H1 (cell line): ENCODE results near the gene IKZF2. TPM values are rescaled to one million over a fixed set of nuclear protein-coding genes. Genes with fewer than 3 reads are reported as not detected.

Source experiments
- CTCF ChIA-PET: fragments of 300-600 bp; sonication (Branson Sonifier 250); formaldehyde crosslinking; loops from one replicate; lab custom pipeline; 2021; ENCODE audit not compliant: partially characterized antibody; lab: Charles Lee
- POLR2A ChIA-PET: fragments of 300-600 bp; sonication (Branson Sonifier 250); formaldehyde crosslinking; loops from one replicate; lab custom pipeline; 2021; ENCODE audit warnings: inconsistent platforms; ENCODE audit not compliant: partially characterized antibody; lab: Charles Lee
- DNase-seq, 2 experiments: peaks; one replicate each; pipeline versions ENCODE4 v3.0.0 to v3.0.0-alpha.2; 2010 to 2022; ENCODE audit warnings: low spot score in 2 of 2, low read depth in 1 of 2, mixed read lengths in 1 of 2
- FAIRE-seq: peaks from 2 replicates; lab custom pipeline; 2011; peaks lifted over from hg19 to GRCh38; lab: Jason Lieb, UNC
- H2AFZ ChIP-seq: 2 replicates; pipeline ENCODE4 v1.8.1; 2012; ENCODE audit warnings: low read length, inconsistent platforms
- H2AK5ac ChIP-seq: 2 replicates; pipeline ENCODE4 v1.6.1; 2013; ENCODE audit warnings: low read depth, low read length
- H2BK120ac ChIP-seq: replicated peaks from 2 replicates; pipeline ENCODE3; 2013; ENCODE audit warnings: low read depth, low read length, inconsistent platforms
- H2BK12ac ChIP-seq: 2 replicates; pipeline ENCODE4 v1.6.1; 2013; ENCODE audit warnings: low read depth, low read length
- H2BK15ac ChIP-seq: 2 replicates; pipeline ENCODE4 v1.6.1; 2013; ENCODE audit warnings: low read length
- H2BK20ac ChIP-seq: 2 replicates; pipeline ENCODE4 v1.6.1; 2013; ENCODE audit warnings: low read length
- H2BK5ac ChIP-seq: 2 replicates; pipeline ENCODE4 v1.6.1; 2013; ENCODE audit warnings: low read depth, low read length
- H3K14ac ChIP-seq: 2 replicates; pipeline ENCODE4 v1.6.1; 2013; ENCODE audit warnings: inconsistent platforms; ENCODE audit not compliant: insufficient read length
- H3K18ac ChIP-seq: 2 replicates; pipeline ENCODE4 v1.6.1; 2013; ENCODE audit warnings: low read length; ENCODE audit errors: extremely low read depth
- H3K23ac ChIP-seq: 2 replicates; pipeline ENCODE4 v1.6.1; 2013; ENCODE audit warnings: inconsistent platforms; ENCODE audit not compliant: insufficient read length
- H3K23me2 ChIP-seq: 2 replicates; pipeline ENCODE4 v1.6.1; 2013; ENCODE audit warnings: low read depth, low read length
- H3K27ac ChIP-seq: 2 replicates; pipeline ENCODE4 v1.6.1; 2011; ENCODE audit warnings: low read depth, low read length, inconsistent platforms
- H3K27me3 ChIP-seq, 4 experiments: replicated peaks in 1 of 4; 1 replicate in 1 of 4; 2 replicates in 3 of 4; pipeline versions ENCODE4 v1.6.1 to v1.8.1; 2011 to 2013; ENCODE audit warnings: low read length in 3 of 4, mild to moderate bottlenecking in 3 of 4, inconsistent platforms in 2 of 4, mixed read lengths in 2 of 4, moderate library complexity in 1 of 4; ENCODE audit not compliant: control insufficient read depth in 3 of 4, insufficient read depth in 3 of 4; ENCODE audit errors: extremely low read depth in 1 of 4
- H3K36me3 ChIP-seq, 4 experiments: 2 replicates each; pipeline versions ENCODE4 v1.6.1 to v1.8.1; 2011 to 2013; ENCODE audit warnings: mild to moderate bottlenecking in 4 of 4, low read length in 3 of 4, moderate library complexity in 2 of 4, control low read depth in 1 of 4, inconsistent platforms in 1 of 4; ENCODE audit not compliant: insufficient read depth in 4 of 4, control insufficient read depth in 2 of 4
- H3K4ac ChIP-seq: replicated peaks from 2 replicates; pipeline ENCODE3; 2013; ENCODE audit warnings: low read length, low read depth, mixed read lengths, inconsistent platforms; ENCODE audit not compliant: insufficient read length
- H3K4me1 ChIP-seq, 4 experiments: replicated peaks in 1 of 4; 1 replicate in 1 of 4; 2 replicates in 3 of 4; pipeline versions ENCODE4 v1.6.1 to v1.8.1; 2011 to 2013; ENCODE audit warnings: low read length in 3 of 4, inconsistent platforms in 2 of 4, mixed read lengths in 1 of 4; ENCODE audit not compliant: insufficient read depth in 4 of 4, control insufficient read depth in 3 of 4
- H3K4me2 ChIP-seq, 2 experiments: 2 replicates each; pipeline versions ENCODE4 v1.6.1 to v1.8.1; 2011 to 2013; ENCODE audit warnings: low read depth in 2 of 2, low read length in 2 of 2, control low read depth in 1 of 2, inconsistent platforms in 1 of 2, mild to moderate bottlenecking in 1 of 2; ENCODE audit not compliant: insufficient read depth in 1 of 2
- H3K4me3 ChIP-seq, 4 experiments: fragments of 200-600, 300-600 bp in 1 of 4; sonication (generic), shearing (Covaris generic), sonication (Bioruptor Twin) in 1 of 4; 2 replicates each; pipeline versions ENCODE4 v1.5.1 to v1.8.1; 2011 to 2016; ENCODE audit warnings: low read length in 4 of 4, low read depth in 3 of 4, control low read depth in 2 of 4, inconsistent platforms in 2 of 4, mild to moderate bottlenecking in 2 of 4, mixed read lengths in 1 of 4, moderate library complexity in 1 of 4; ENCODE audit not compliant: insufficient read depth in 2 of 4; ENCODE audit errors: extremely low read depth in 1 of 4
- H3K56ac ChIP-seq: replicated peaks from 2 replicates; pipeline ENCODE3; 2013; ENCODE audit warnings: low read depth, mild to moderate bottlenecking, mixed read lengths, low read length, inconsistent platforms; ENCODE audit not compliant: insufficient read length
- H3K79me1 ChIP-seq: 2 replicates; pipeline ENCODE4 v1.6.1; 2013; ENCODE audit warnings: low read depth, low read length, control low read depth
- H3K79me2 ChIP-seq, 2 experiments: 2 replicates each; pipeline versions ENCODE4 v1.6.1 to v1.8.1; 2012 to 2013; ENCODE audit warnings: low read length in 2 of 2, mild to moderate bottlenecking in 2 of 2, inconsistent platforms in 1 of 2; ENCODE audit not compliant: insufficient read depth in 2 of 2, control insufficient read depth in 1 of 2
- H3K9ac ChIP-seq, 4 experiments: replicated peaks in 1 of 4; 1 replicate in 1 of 4; 2 replicates in 3 of 4; pipeline versions ENCODE4 v1.6.1 to v1.8.1; 2011 to 2013; ENCODE audit warnings: low read depth in 3 of 4, low read length in 3 of 4, control low read depth in 2 of 4, mild to moderate bottlenecking in 2 of 4, moderate library complexity in 2 of 4, inconsistent platforms in 1 of 4; ENCODE audit errors: extremely low read depth in 1 of 4
- H3K9me3 ChIP-seq, 2 experiments: 2 replicates each; pipeline versions ENCODE4 v1.6.1 to v1.8.1; 2012 to 2013; ENCODE audit warnings: mild to moderate bottlenecking in 2 of 2, moderate library complexity in 2 of 2, control low read depth in 1 of 2, inconsistent platforms in 1 of 2, low read depth in 1 of 2, low read length in 1 of 2, mixed read lengths in 1 of 2; ENCODE audit not compliant: insufficient read depth in 2 of 2
- H4K20me1 ChIP-seq, 2 experiments: replicated peaks in 1 of 2; 2 replicates each; pipeline versions ENCODE3 to v1.8.1; 2011 to 2013; ENCODE audit warnings: inconsistent platforms in 2 of 2, low read length in 2 of 2, mild to moderate bottlenecking in 1 of 2; ENCODE audit not compliant: insufficient read depth in 2 of 2, control insufficient read depth in 1 of 2
- H4K5ac ChIP-seq: 2 replicates; pipeline ENCODE4 v1.6.1; 2013; ENCODE audit warnings: low read length, low read depth, mixed read lengths, inconsistent platforms; ENCODE audit not compliant: insufficient read length
- H4K8ac ChIP-seq: 2 replicates; pipeline ENCODE4 v1.8.0; 2013; ENCODE audit warnings: mild to moderate bottlenecking, moderate library complexity, low read length, inconsistent platforms; ENCODE audit not compliant: insufficient read depth; ENCODE audit errors: extremely low read depth
- H4K91ac ChIP-seq: replicated peaks from 2 replicates; pipeline ENCODE3; 2013; ENCODE audit warnings: low read length, mixed read lengths, inconsistent platforms; ENCODE audit not compliant: insufficient read length
- POLR2A ChIP-seq, 2 experiments: IDR thresholded peaks; 1 replicate in 1 of 2; 2 replicates in 1 of 2; pipeline ENCODE4 v1.6.1; 2011; ENCODE audit warnings: low read depth in 2 of 2, low read length in 2 of 2, mild to moderate bottlenecking in 2 of 2; ENCODE audit errors: control extremely low read depth in 1 of 2
- TEAD4 ChIP-seq: IDR thresholded peaks from 2 replicates; pipeline ENCODE4 v1.6.1; 2012; ENCODE audit warnings: low read depth, low read length, inconsistent platforms, mixed read lengths
- WGBS, 2 experiments: shearing (Covaris generic) in 1 of 2; methylation state at CpG; one replicate each; pipeline versions ENCODE4 v1.1.6 to v1.1.7; 2013 to 2015; ENCODE audit warnings: low lambda C conversion rate in 2 of 2, mixed read lengths in 2 of 2, inconsistent platforms in 1 of 2, low coverage in 1 of 2, missing lambda C conversion rate in 1 of 2; ENCODE audit not compliant: insufficient replicate concordance in 2 of 2, insufficient coverage in 1 of 2, insufficient read length in 1 of 2; ENCODE audit errors: extremely low coverage in 1 of 2, missing lambda C conversion rate in 1 of 2; 5-methylcytosine and 5-hydroxymethylcytosine counted together
- polyA plus RNA-seq, 7 experiments: library from polyadenylated mRNA; depleted of rRNA in 3 of 7; stranded (reverse) in 5 of 7; unstranded in 2 of 7; fragments of >200 nt in 5 of 7; fragments of 200-250 nt in 2 of 7; gene quantifications; 1 replicate in 5 of 7; 2 replicates in 1 of 7; 4 replicates in 1 of 7; pipeline versions ENCODE4 v1.2.1 to v1.2.3, GENCODE V29; 2011 to 2013; ENCODE audit warnings: missing spikeins in 2 of 7, mixed read lengths in 2 of 7
- total RNA-seq: library from RNA; stranded (reverse); fragmentation: NEBNext Ultra II Directional; extraction: Animal tissue kit (Norgen Biotek cat#: 25700); gene quantifications from 2 replicates; pipeline ENCODE4 v1.2.1, GENCODE V29; 2021

IKZF2 gene
- total and polyA plus RNA-seq, 2 of the 8 experiments (the other 6 are each of a cell fraction or from before 2014, with no cell fraction given): 1.7 to 4.4 TPM

DNA sequence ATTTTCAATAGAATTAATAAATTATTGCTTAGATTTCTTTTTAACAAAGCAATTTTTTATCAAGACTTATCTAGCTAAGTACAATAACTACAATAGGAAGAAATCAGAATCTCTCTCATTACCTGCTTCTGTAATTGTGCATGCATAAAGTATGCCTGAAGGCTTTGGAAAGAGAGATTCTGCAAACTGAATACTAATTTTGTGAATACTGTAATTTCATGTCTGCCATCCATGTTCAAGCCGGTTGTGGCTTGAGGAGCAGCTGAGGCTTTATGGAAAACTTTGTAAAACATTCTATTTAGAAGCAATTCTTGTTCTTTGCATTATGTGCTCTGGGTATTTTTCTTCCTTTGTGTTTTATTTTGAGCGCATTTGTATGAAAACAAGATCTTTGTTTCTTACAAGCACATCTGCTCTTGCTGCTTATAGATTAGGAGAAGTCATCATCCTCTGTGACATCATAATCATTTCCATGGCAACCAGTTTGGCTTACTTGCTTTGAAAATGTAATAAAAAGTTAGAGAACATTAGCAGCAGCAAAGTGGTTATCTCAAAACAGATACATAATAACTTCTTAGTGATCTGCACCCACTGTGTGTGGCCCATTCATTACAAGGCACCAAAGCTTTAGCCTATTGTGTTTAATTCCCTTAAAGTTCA, 16.0 kb upstream of the IKZF2 start:
- POLR2A ChIA-PET: no interaction called here
- H3K4me2 ChIP-seq: no peak overlapping the region

More for the DNA sequence above, 16.0 kb upstream of the IKZF2 start:
- no peak overlapping the region for H2BK5ac ChIP-seq
- H3K18ac ChIP-seq: no peak overlapping the region
- H2AK5ac ChIP-seq: no peak overlapping the region
- H3K4ac ChIP-seq: no peak overlapping the region
- H3K23me2 ChIP-seq: no peaks in the 10 kb centered on the region
- FAIRE-seq: no peak
- H3K4me3 ChIP-seq: no peak overlapping the region
- H3K79me1 ChIP-seq: no peaks in the 10 kb centered on the region
- H2BK20ac ChIP-seq: no peak overlapping the region
- no peak overlapping the region for H3K14ac ChIP-seq
- H3K9me3 ChIP-seq: no peaks in the 10 kb centered on the region
- H2BK15ac ChIP-seq: no peak overlapping the region
- no peaks in the 10 kb centered on the region for H3K4me1 ChIP-seq
- no peak overlapping the region for H3K9ac ChIP-seq
- no peak overlapping the region for H2BK12ac ChIP-seq
- no peak overlapping the region for H4K8ac ChIP-seq
- TF ChIP-seq TEAD4 (no peak), POLR2A (IDR thresholded peaks at IDR 0.05; ENCODE audit: control extremely low read depth in 1 of 2, low read depth in 2 of 2, low read length in 2 of 2) (no peak)
- CTCF ChIA-PET: no interaction called here
- no peaks in the 10 kb centered on the region for H3K27me3 ChIP-seq
- H3K56ac ChIP-seq: no peak overlapping the region
- no peak overlapping the region for H4K91ac ChIP-seq
- no peak overlapping the region for H3K23ac ChIP-seq
- DNase-seq: no peak
- H3K27ac ChIP-seq: no peak overlapping the region
- H3K79me2 ChIP-seq: no peaks in the 10 kb centered on the region
- H2BK120ac ChIP-seq: no peak overlapping the region
- 90% methylated on average over 2 of the region's 2 CpGs; no CpG with 5 or more reads in 1 of the 2 experiments for WGBS, 2 experiments
- no peaks in the 10 kb centered on the region for H4K20me1 ChIP-seq
- H3K36me3 ChIP-seq: no peaks in the 10 kb centered on the region
- no peak overlapping the region for H4K5ac ChIP-seq
- no peak overlapping the region for H2AFZ ChIP-seq
